NCI-H1417 (cell line): ENCODE results near the gene NECAB3.
A peak's percentile ranks its signal among the peaks of the same experiment; 100 is the strongest.

Experiments used
- DNase-seq, 3 experiments: peaks; one replicate each; lab custom pipeline; 2025; lab: John Stamatoyannopoulos, UW

The NECAB3 gene

DNA sequence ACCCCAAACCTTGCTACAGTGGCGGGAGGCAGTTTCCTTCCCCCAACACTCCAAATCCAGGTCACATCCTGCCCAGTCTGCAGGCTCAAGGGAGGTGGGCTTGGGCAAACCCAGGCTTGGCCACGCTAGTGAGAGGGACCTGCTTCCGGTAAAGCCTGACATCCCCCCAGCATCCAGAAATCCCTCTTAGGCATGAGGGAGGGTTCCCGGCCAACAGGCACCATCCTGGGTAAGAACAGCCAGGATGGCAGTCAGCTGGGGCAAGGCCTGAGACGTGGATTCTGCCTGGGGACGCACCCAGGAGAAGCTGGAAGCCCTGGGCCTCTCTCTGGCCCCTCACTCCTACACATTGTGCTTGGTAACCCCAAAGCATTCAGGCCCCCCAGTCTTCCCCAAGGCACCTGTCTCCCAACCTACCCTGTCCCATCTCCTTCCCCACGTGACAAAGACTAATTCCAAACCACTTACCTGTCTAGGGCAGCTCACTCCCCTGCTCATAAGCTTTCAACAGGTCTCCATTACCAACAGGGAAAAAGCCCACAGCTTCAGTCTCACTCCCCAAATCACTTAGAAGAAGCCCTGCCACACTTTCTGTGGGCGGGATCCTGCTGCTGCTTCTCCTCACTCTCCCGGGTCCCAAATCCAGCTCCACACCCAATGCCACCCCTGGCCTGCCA is 10.0 kb downstream of the NECAB3 start:
- peak in 1 of 3 experiments; percentile 51 for DNase-seq

GRCh38 chr20:33663161-33664084 is 10.8 kb downstream of the NECAB3 start:
- DNase-seq = peak; percentile 73 to 89 (median 89)

GRCh38 chr20:33662172-33662571 is 12.1 kb downstream of the NECAB3 start, which contains the start of gene C20orf144:
Gene C20orf144 (plus strand): TSS chr20:33662327. CDS start chr20:33662346, 19 bp downstream.
- no peak for DNase-seq

GRCh38 chr20:33660685-33661058 is 13.6 kb downstream of the NECAB3 start:
- no peak for DNase-seq

GRCh38 chr20:33660035-33660684 is 14.1 kb downstream of the NECAB3 start:
- DNase-seq = no peak

DNA sequence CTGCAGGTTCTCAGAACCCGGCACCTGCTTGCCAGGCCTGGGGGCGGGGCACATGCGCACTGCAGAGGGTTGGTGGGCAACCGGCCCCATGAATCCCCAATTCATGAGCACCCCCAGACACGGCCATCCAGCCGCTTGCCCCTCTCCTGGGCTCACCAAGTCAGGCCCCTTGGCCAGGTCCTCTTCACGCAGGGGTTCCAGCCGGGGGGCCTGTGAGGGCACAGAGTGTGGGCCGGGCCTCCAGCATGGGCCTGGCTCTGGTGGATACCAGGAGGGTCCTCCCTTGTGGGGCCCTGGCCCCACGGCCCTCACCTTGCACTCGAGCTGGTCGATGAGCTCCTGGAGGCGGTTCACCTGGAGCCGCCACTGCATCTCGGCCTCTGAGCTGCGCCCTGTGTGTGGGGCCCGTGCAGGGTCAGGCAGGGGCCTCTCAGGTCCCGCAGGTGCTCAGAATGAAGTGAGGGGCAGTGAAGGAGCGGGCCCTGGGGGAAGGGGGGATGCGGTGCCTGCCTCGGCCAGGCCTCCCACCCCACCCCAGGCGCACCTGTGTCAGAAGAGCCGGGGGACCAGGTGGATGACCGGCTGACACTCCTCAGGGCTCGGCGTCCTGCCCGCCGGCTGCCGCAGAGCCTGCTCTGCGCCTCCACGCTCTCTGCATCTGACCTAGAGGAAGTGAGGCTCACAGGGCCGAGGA is 14.7 kb downstream of the NECAB3 start:
- no peak for DNase-seq

- no peak for DNase-seq
Observed at GRCh38 chr20:33658929-33659328, 15.3 kb downstream of the NECAB3 start.

DNA sequence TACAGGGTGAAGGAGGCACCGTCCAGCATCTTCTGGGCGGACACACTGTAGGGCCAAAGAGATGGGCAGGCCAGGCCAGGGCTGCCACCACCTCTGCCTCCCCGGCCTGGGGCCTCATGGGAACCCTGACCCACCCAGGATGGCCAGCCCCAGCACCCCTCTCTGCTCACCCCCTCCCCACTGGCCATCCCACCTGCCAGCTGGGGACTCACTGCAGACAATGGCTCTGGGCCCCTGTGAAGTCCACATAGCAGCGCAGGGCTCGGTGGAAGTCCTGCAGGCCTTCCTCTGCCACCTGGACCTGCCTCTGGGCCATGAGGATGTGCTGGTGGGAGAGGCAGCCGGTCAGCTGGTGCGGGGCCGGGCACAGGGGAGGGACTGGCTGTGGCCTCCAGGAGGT is 15.7 kb downstream of the NECAB3 start:
- no peak for DNase-seq

DNA sequence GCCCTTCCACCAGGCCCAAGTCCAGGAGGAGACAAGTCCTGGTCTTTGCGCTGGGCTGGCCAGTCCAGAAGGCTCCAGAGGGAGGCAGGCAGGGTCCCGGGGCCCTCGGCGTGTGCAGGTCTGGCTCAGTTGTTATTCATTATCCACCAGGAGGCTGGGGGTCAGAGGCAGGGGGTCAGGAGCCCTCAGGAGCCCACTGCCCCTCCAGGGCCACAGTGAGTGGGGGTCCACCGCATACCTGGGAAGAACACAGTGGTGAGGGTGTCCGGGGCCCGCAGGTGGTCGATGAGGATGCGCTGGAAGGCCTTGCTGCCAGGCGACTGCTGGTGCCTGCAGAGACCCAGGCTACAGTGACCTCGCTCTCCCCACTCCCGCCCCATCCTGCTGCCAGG is 16.5 kb downstream of the NECAB3 start:
- DNase-seq = no peak

GRCh38 chr20:33656783-33657703 is 17.2 kb downstream of the NECAB3 start:
- no peak for DNase-seq

GRCh38 chr20:33656010-33656782 is 18.0 kb downstream of the NECAB3 start:
- no peak for DNase-seq

DNA sequence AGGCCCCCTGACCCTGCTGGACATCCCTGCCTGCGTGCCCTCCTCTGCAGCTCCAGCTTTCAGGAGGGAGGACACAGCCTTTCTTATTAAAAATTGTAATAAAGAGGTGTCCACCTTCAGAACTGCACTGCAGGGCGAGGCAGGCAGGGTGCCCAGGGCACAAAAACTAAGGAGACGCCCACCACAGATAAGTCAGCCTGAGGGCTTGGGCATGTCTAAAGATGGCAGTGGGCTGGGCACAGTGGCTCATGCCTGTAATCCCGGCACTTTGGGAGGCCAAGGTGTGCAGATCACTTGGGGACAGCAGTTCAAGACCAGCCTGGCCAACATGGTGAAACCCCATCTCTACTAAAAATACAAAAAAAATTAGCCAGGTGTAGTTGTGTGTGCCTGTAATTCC is 19.1 kb downstream of the NECAB3 start:
- no peak for DNase-seq

DNA sequence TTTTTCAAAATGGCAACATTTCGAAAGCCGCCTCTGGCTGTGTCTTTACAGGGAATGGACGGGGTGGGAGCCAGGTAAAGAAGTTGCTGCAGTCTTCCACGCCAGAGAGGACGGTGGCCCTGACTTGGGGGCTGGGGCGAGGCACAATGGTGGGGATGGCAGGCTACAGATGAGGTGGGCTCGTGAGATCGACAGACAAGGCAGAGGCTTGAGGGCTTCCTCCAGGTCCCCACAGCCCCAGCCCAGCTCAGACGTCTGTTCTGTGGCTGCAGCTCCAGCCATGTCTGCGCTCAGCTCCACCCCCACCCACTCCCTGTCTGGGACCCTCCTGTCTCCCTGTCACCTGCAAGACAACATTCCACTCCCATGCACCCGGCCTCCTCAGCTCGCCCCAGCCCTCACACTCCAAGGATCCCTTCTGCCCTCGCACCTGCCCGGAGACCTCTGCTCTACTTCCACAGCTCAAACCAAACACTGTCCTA is 19.5 kb downstream of the NECAB3 start:
- DNase-seq = no peak

GRCh38 chr20:33653900-33654596 is 20.2 kb downstream of the NECAB3 start:
- peak; percentile 85 to 97 (median 93) for DNase-seq

- DNase-seq = peak; percentile 56 to 74 (median 70)
Observed at GRCh38 chr20:33653218-33653899, 20.9 kb downstream of the NECAB3 start.

DNA sequence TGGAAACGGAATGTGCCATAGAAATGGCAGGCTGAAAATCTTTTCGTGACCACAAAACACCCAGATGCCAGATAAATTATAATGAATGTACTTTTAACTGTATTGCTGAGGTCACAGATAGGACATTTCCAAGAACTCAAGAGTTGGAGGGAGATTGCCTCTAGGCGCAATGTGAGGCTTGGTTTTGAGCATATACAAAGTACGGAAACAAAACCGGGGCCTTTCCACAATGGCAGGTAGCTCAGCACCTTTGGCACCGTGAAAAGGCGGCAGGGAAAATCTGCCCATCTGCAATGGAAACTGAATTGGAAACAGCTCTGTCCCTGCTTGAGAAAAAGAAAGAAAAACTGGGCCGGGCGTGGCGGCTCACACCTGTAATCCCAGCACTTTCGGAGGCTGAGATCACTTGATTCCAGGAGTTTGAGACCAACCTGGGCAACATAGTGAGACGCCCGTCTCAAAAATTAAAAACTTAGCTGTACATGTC is 22.6 kb downstream of the NECAB3 start:
- peak in 1 of 3 experiments; percentile 48 for DNase-seq

DNA sequence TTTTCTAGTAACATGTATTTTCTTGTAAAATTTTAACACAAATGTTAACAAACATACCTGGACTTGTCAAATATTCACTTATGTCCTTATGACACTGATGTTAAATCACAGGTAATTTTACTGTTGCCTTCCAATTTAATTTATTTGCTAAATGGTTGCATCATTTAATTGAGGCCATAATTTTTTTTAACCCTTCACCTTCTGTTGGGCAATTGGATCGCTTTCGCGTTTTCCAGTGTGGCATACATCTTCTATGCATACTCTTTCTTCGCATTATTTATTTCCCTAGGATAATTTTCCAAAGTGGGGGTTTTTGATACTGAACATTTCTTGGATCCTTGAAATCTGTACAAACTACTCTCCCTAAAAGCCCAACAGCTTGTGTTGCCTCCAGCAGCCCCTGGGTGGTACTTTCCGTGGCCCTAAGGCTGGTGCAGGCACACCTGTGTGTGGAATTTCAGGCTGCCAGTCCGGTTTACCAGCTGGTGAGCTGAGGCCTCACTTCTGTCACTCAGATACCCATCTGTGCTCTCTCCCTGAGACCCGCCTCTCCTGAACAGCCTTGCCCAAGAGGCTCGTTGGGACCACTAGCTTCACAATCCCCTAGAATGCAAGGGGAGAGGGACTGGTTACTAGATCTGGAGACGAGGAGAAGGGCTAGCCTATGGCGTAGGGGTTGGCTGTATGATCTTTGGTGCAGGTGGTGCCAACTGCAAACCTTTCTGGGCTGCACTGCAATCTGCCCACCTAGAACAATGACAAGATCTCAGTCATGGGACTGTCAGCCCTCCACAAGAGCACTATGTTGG is 23.3 kb downstream of the NECAB3 start:
- peak in 1 of 3 experiments; percentile 53 for DNase-seq
